Measurements from ENCODE around the gene SLC13A4.
"Not testable (repeated sequence)": the region's sequence is repeated elsewhere in the genome, so short reads cannot be mapped to it uniquely, and the experiment has no call there.

SLC13A4 gene

GRCh38 chr7:135728136-135728669 lies at the start of gene SLC13A4:
Gene SLC13A4 (minus strand): TSS chr7:135728186. CDS start chr7:135727496, 690 bp downstream.
- DNase-seq: no peak

- DNase-seq: not testable (repeated sequence)
Observed at GRCh38 chr7:135775915-135776314, 47.9 kb upstream of the SLC13A4 start.

GRCh38 chr7:135775230-135775629 lies 47.2 kb upstream of the SLC13A4 start:
- DNase-seq: no peak

GRCh38 chr7:135774284-135774683 lies 46.3 kb upstream of the SLC13A4 start:
- DNase-seq: no peak

GRCh38 chr7:135773464-135773863 lies 45.5 kb upstream of the SLC13A4 start:
- DNase-seq: no peak

- DNase-seq: no peak
Observed at GRCh38 chr7:135772639-135773222, 44.7 kb upstream of the SLC13A4 start.

- DNase-seq: no peak
Observed at GRCh38 chr7:135771961-135772638, 44.1 kb upstream of the SLC13A4 start.

- DNase-seq: no peak
Observed at GRCh38 chr7:135771051-135771450, 43.1 kb upstream of the SLC13A4 start.

- no peak for DNase-seq
Observed at GRCh38 chr7:135770139-135770710, 42.2 kb upstream of the SLC13A4 start.

- DNase-seq: no peak
Observed at GRCh38 chr7:135769005-135769802, 41.2 kb upstream of the SLC13A4 start.

GRCh38 chr7:135768467-135768866 lies 40.5 kb upstream of the SLC13A4 start:
- DNase-seq: no peak

- DNase-seq: no peak
Observed at GRCh38 chr7:135768064-135768463, 40.1 kb upstream of the SLC13A4 start.

GRCh38 chr7:135763261-135763660 lies 35.3 kb upstream of the SLC13A4 start:
- DNase-seq: no peak

- no peak for DNase-seq
Observed at GRCh38 chr7:135761751-135762488, 33.9 kb upstream of the SLC13A4 start.

- no peak for DNase-seq
Observed at GRCh38 chr7:135759532-135759931, 31.5 kb upstream of the SLC13A4 start.

- no peak for DNase-seq
Observed at GRCh38 chr7:135758531-135758932, 30.5 kb upstream of the SLC13A4 start.

- no peak for DNase-seq
Observed at GRCh38 chr7:135757719-135758411, 29.9 kb upstream of the SLC13A4 start.

GRCh38 chr7:135756191-135756590 lies 28.2 kb upstream of the SLC13A4 start:
- no peak for DNase-seq

GRCh38 chr7:135755351-135755753 lies 27.4 kb upstream of the SLC13A4 start:
- DNase-seq: no peak

GRCh38 chr7:135753616-135754413 lies 25.8 kb upstream of the SLC13A4 start:
- DNase-seq: no peak

- no peak for DNase-seq
Observed at GRCh38 chr7:135748770-135749169, 20.8 kb upstream of the SLC13A4 start, which contains the start of gene FAM180A. Gene FAM180A (minus strand): TSS chr7:135748813. CDS start chr7:135748580, 233 bp downstream.
